Measurements from ENCODE around the gene MICU1. TPM values are rescaled to one million over a fixed set of nuclear protein-coding genes. Genes with fewer than 3 reads are reported as not detected.

MICU1 gene
- total RNA-seq, 1 experiment from 2014 or later: 39.4 TPM

- Histone ChIP-seq H3K9ac (ENCODE audit: low read length) (no peak overlapping the region), H3K4me3 (replicated peaks in 1 of 2; ENCODE audit: low read depth in 1 of 2, low read length in 2 of 2) (no peak overlapping the region), H3K36me3 (ENCODE audit: control insufficient read depth in 1 of 2, insufficient read depth in 2 of 2, low read length in 2 of 2) (peaks cover 5 to 13% of the 10 kb centered on the region in 2 experiments; a peak in 2 of 4 replicates), H3K27me3 (ENCODE audit: insufficient read depth, low read length) (no peaks in the 10 kb centered on the region), H3K27ac (ENCODE audit: low read depth, low read length) (no peak overlapping the region; the same call in 1 of the 2 replicates), H3K9me3 (ENCODE audit: control insufficient read depth in 1 of 2, insufficient read depth in 1 of 2, low read depth in 1 of 2, low read length in 2 of 2) (no peaks in the 10 kb centered on the region), H2AFZ (ENCODE audit: low read depth, low read length, poor library complexity, severe bottlenecking) (no peak overlapping the region), H3K9me2 (ENCODE audit: insufficient read depth) (no peaks in the 10 kb centered on the region), H4K20me1 (ENCODE audit: insufficient read depth) (no peaks in the 10 kb centered on the region), H3K79me2 (ENCODE audit: insufficient read depth, low read length) (no peaks in the 10 kb centered on the region), H3K4me1 (ENCODE audit: control insufficient read depth in 1 of 2, insufficient read depth in 2 of 2, low read length in 2 of 2) (peaks cover 35 to 43% of the 10 kb centered on the region in 2 experiments), H3K4me2 (ENCODE audit: low read length) (no peak overlapping the region)
- BruUV-seq (replicated peaks): no TSS peak
- ChIA-PET RAD21 (ENCODE audit: low non-redundant PET in 1 of 2, low total read pairs in 2 of 2, uncharacterized antibody in 2 of 2, unreplicated experiment in 2 of 2) (no interaction called here), CTCF (interaction anchor here (0.7 to 2.4 kb wide), 3 partner anchors 59 to 133 kb away, joined by 3 to 7 read pairs (median 4); no protein-coding TSS in a partner anchor), POLR2A (interaction anchor here (0.5 to 12.3 kb wide), 3 partner anchors 14 to 72 kb away, joined by 3 to 274 read pairs (median 6); partner anchors contain the start of gene DDIT4)
- no peak for DNase-seq (ENCODE audit: low read depth, low spot score)
- intact Hi-C loops (cut with micrococcal nuclease): no loop called here
- no peak for ATAC-seq
- TF ChIP-seq EZH2 (IDR thresholded peaks at IDR 0.05): no peak
- TF ChIP-seq, protein P1, sequence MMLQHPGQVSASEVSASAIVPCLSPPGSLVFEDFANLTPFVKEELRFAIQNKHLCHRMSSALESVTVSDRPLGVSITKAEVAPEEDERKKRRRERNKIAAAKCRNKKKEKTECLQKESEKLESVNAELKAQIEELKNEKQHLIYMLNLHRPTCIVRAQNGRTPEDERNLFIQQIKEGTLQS (IDR thresholded peaks at IDR 0.05): no peak
- TF ChIP-seq, protein P2, sequence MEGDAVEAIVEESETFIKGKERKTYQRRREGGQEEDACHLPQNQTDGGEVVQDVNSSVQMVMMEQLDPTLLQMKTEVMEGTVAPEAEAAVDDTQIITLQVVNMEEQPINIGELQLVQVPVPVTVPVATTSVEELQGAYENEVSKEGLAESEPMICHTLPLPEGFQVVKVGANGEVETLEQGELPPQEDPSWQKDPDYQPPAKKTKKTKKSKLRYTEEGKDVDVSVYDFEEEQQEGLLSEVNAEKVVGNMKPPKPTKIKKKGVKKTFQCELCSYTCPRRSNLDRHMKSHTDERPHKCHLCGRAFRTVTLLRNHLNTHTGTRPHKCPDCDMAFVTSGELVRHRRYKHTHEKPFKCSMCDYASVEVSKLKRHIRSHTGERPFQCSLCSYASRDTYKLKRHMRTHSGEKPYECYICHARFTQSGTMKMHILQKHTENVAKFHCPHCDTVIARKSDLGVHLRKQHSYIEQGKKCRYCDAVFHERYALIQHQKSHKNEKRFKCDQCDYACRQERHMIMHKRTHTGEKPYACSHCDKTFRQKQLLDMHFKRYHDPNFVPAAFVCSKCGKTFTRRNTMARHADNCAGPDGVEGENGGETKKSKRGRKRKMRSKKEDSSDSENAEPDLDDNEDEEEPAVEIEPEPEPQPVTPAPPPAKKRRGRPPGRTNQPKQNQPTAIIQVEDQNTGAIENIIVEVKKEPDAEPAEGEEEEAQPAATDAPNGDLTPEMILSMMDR (IDR thresholded peaks at IDR 0.05 in 2 of 3, conservative IDR thresholded peaks at IDR 0.05 in 1 of 3; ENCODE audit: borderline replicate concordance in 1 of 3, insufficient read depth in 1 of 3, low read depth in 2 of 3, low read length in 2 of 3): no peak
- TF ChIP-seq SIN3A (IDR thresholded peaks at IDR 0.05; ENCODE audit: low read depth): no peak
- no peak for TF ChIP-seq EGR1 (IDR thresholded peaks at IDR 0.05; ENCODE audit: low read depth)
- TF ChIP-seq EZH2phosphoT487 (IDR thresholded peaks at IDR 0.05; ENCODE audit: borderline replicate concordance): no peak
- TF ChIP-seq YY1 (IDR thresholded peaks at IDR 0.05; ENCODE audit: extremely low read depth, insufficient replicate concordance, low read depth, low read length): no peak
These were observed 291.6 kb downstream of the MICU1 start for GRCh38 chr10:72334196-72334824.

Data from HCT116 (cell line).